Fibroblast of upper back skin (primary cell): ENCODE results near the gene KDM4C.

ENCODE experiments used
- DNase-seq: peaks from one replicate; pipeline ENCODE4 v3.0.0-alpha.2; 2013

KDM4C gene

GRCh38 chr9:7115606-7116005 lies 357.8 kb downstream of the KDM4C start:
- peak; percentile 32 for DNase-seq

GRCh38 chr9:7117676-7118561 lies 360.1 kb downstream of the KDM4C start:
- peak; percentile 80 for DNase-seq

DNA sequence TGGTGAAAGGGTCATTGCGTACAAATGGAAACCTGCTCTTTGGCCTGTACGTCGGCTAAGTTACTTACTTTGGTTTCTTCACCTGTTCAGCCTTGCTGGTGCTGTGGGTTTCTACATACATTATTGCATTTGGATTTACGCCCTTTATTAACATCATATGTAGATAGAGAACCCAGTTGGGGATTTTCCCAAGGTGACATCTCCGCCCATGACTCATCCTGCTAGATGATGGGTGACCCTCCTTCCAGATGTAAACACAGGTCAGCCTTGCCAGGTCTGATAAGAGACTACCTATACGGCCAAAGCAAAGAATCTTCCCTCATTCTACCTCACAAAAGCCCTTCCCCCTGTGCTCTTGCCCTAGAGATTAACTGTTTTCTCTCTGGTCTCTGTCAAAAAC lies 360.9 kb downstream of the KDM4C start:
- no peak for DNase-seq

- no peak for DNase-seq
These were observed 361.8 kb downstream of the KDM4C start for GRCh38 chr9:7119612-7120011.

DNA sequence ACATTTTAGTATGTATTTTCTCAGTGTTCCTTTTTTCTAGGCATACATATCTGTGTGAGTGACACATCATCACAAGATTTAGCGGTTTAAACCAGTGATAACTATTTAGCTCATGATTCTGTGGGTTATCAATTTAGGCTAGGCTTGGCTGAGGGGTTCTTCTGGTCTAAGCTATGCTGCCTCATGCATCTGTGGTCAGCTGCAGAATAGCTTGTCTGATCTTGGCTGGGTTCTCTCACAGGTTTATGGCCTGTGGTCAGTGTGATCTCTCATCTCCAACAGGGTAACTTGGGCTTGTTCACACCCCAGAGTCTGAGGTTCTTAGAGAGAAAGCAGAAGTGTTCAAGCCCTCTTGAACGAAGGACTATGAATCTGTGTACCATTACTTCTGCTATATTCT lies 363.3 kb downstream of the KDM4C start:
- DNase-seq, result peak; percentile 17

GRCh38 chr9:7121664-7122063 lies 363.9 kb downstream of the KDM4C start:
- no peak for DNase-seq

DNA sequence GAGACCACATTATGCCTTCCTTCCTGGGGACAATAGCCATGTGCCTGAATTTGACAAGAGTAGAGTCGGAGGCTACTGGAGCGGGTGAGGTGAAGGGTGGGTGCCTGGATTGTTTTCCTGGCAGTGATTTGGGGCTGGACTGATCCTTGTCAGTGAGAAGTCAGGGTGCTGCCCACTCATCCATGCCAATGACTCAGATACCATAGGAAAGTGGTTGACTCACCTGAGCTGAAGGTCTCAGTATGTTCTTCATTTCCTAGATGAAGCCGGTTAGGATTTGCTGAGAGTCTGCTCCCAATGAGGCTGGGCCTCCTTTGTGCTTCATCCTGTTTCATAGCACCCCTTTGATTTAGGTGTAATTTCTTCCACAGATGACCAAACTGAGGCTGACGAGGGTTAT lies 366.0 kb downstream of the KDM4C start:
- no peak for DNase-seq

DNA sequence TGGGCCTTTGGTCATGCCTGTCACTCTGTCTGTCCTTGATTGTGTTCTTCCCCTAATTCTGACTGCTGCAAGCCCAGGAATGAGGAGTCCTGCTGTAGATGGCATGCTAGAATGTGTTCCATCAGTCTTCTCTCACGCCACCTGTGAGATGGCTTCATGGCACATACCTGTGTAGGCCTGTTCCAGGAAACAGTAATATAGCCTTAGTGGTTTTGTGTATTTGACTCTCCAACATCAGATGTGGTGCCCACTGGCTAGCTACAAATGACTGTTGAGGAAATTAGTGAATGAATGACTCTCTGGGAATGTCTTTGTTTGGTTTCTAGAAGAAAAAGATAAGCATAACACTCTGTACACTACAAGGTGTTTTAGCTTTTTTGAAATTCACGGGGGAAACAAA lies 367.5 kb downstream of the KDM4C start:
- DNase-seq, result no peak

GRCh38 chr9:7129391-7129790 lies 371.6 kb downstream of the KDM4C start:
- DNase-seq, result peak; percentile 4

DNA sequence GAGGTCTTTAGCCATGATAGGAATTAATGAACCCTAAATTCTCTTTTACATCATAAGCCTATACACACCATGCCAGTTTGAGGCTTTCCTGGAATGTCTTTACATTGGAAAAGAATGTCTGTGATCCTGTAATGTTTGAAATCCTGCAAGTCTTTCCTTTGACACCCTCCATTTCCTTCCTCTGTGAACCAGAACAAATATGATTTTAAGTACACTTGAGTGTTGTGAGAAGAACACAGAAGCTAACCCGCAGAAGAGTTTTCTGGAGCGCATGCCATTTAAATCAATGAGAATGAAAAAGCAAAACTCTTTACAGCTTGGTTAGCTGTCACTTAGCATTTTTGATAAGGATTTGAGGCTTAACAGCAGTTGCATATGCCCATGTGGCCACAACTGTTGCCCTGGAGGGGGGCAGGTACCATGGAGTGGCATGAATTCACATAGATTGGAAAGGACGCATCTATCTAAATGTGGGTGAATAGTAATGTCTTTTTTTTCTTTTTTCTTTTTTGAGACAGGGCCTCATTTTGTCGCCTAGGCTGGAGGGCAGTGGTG lies 372.6 kb downstream of the KDM4C start:
- DNase-seq, result peak; percentile 11

DNA sequence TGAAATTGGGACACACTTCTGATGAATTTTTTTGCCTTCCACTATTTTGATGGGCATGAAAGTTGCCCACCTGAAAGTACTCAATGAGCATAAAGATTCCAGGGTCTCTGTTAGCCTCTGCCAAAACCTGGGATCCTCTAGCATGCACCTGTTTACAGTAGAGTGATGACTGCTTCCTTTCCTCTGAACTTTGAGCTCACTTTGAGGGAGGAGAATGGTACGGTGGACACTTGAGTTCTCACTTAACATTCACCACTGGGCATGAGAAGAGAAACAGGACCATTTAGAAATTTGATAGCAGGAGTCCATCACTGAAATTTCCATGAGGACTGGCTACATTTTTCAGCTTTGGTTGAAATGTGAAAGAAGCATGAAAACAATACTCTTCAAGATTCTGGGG lies 374.8 kb downstream of the KDM4C start:
- DNase-seq, result no peak

DNA sequence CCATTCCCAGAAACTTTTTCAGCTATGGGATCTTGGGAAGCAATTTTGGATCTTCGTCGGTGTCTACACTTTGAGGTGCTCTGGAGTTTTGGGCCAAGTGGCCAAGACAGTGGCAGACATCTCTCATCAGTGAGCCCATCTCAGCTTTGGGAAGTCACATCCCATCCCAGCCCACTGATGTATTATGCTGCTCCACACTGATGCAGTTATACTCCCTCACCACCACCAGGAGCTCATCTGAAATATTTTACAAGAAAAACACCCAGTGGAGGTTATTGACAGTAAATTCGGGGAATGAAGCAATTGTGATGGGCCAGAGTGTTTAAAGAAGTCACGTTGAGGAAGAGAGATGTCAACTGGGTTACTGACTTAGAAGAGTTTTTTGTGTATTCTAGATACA lies 378.0 kb downstream of the KDM4C start:
- DNase-seq, result no peak

GRCh38 chr9:7137040-7137439 lies 379.3 kb downstream of the KDM4C start:
- no peak for DNase-seq

- DNase-seq, result no peak
These were observed 379.8 kb downstream of the KDM4C start for GRCh38 chr9:7137571-7137970.

GRCh38 chr9:7139886-7140285 lies 382.1 kb downstream of the KDM4C start:
- no peak for DNase-seq

DNA sequence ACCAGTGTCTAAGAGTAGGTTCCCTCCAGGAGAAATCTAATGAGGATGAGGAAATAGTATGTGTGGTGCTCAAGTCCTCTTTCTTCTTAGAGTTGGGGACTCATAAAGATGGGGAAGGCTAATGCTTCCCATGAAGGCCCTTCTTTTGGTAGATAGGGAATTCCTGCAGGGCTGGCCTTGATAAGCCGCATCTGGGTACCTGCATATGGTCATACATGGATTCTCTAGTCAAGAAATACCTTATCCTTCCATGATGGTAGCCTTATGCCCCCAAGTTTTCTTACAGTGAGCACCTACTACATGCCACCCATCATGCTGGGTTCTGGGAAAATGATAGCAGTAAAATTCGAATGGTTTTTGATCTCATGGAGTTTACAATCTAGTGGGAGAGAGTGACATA lies 382.6 kb downstream of the KDM4C start:
- no peak for DNase-seq

DNA sequence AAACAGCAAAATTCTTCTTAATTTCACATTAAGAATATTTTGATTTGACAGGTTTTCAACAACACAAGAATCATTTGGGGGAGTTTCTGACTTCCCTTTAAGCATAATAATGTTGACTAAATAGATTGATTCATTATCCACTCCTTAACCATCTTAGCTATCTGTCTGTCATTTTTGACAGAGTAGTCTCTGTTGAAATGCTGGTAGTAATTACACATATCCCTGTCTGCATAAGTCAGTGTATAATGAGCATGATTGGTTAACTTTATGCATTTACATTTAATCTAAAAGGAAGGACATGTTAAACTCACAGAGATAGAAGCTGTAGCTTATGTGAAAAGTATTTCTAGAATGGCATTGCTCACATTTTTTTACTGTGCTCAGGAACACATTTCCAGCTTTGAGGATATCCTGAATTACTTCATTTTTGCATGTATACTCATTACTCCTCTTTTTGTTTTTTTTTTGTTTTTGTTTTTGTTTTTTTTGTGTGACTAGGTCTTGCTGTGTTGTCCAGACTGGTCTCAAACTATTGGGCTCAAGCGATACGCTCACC lies 385.9 kb downstream of the KDM4C start:
- no peak for DNase-seq

DNA sequence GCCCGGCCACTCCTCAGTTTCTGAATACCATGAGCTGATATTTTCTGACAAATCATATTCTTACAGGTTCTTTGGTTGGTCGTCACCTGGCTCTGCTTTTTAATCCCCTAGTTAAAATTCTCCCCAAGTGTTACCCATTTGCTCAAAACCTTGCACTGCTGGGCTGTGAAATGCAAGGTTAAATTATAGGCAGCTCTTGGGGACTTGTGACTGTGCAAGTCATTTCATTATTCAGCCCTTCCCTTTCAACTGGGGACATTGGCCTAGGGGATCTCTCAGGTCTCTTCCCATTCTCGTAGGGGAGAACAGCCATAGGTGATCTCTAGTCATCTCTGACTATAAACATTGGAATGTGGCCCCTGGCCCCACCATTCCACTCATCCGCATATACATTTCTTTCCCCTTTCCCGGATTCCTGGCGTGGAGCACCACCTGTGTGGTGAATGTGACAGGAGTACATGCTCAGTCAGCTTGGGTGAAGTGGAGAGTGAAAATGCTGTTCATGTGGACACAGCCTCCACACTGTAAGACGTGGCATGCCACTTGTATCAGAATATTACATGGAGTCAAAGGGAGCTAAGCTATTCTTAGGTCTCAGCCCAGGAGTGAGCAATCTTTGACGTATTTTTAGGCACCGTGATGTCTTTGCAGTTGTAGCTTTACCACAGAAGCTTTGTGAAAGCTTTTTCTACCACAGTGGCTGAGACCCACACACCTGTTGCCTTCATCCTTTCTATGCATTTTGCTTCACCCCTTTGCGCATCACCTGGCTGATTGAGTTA lies 386.7 kb downstream of the KDM4C start:
- DNase-seq, result no peak

GRCh38 chr9:7145361-7146069 lies 387.7 kb downstream of the KDM4C start:
- no peak for DNase-seq

GRCh38 chr9:7146582-7146981 lies 388.8 kb downstream of the KDM4C start:
- no peak for DNase-seq

GRCh38 chr9:7147121-7148090 lies 389.6 kb downstream of the KDM4C start:
- DNase-seq, result no peak
